ENCODE results near the gene ZC3H4.

ZC3H4 gene

GRCh38 chr19:47125669-47125938, 12.0 kb upstream of the ZC3H4 start:
- in situ Hi-C loops (cut with MboI; ENCODE audit: low pct_unique_long_range_greater_than_20kb, low sequenced_read_pairs, unreplicated experiment) = no loop called here
- no peak for DNase-seq (ENCODE audit: low spot score)
- no peak for TF ChIP-seq CTCF (IDR thresholded peaks at IDR 0.05; ENCODE audit: extremely low read depth, insufficient read depth, missing control alignments)

- peak; percentile 53 for TF ChIP-seq CTCF (IDR thresholded peaks at IDR 0.05; ENCODE audit: extremely low read depth, insufficient read depth, missing control alignments)
- in situ Hi-C loops (cut with MboI; ENCODE audit: low pct_unique_long_range_greater_than_20kb, low sequenced_read_pairs, unreplicated experiment) = loop anchor here (5.0 kb wide), 1 partner anchor 43 kb away; no protein-coding TSS in a partner anchor
- DNase-seq (ENCODE audit: low spot score) = peak; percentile 65
These were observed 11.5 kb upstream of the ZC3H4 start for GRCh38 chr19:47124937-47125668.

GRCh38 chr19:47123406-47123805, 9.8 kb upstream of the ZC3H4 start:
- in situ Hi-C loops (cut with MboI; ENCODE audit: low pct_unique_long_range_greater_than_20kb, low sequenced_read_pairs, unreplicated experiment) = loop anchor here (5.0 kb wide), 1 partner anchor 41 kb away; no protein-coding TSS in a partner anchor
- no peak for TF ChIP-seq CTCF (IDR thresholded peaks at IDR 0.05; ENCODE audit: extremely low read depth, insufficient read depth, missing control alignments)
- DNase-seq (ENCODE audit: low spot score) = no peak

- in situ Hi-C loops (cut with MboI; ENCODE audit: low pct_unique_long_range_greater_than_20kb, low sequenced_read_pairs, unreplicated experiment) = loop anchor here (5.0 kb wide), 1 partner anchor 40 kb away; no protein-coding TSS in a partner anchor
- no peak for TF ChIP-seq CTCF (IDR thresholded peaks at IDR 0.05; ENCODE audit: extremely low read depth, insufficient read depth, missing control alignments)
- no peak for DNase-seq (ENCODE audit: low spot score)
These were observed 9.1 kb upstream of the ZC3H4 start for GRCh38 chr19:47122359-47123335.

- DNase-seq (ENCODE audit: low spot score) = no peak
- in situ Hi-C loops (cut with MboI; ENCODE audit: low pct_unique_long_range_greater_than_20kb, low sequenced_read_pairs, unreplicated experiment) = loop anchor here (5.0 kb wide), 1 partner anchor 38 kb away; no protein-coding TSS in a partner anchor
- no peak for TF ChIP-seq CTCF (IDR thresholded peaks at IDR 0.05; ENCODE audit: extremely low read depth, insufficient read depth, missing control alignments)
These were observed 7.0 kb upstream of the ZC3H4 start for GRCh38 chr19:47120470-47121067.
